CD14-positive monocyte (primary cell): Measurements from ENCODE around the gene CSAD. TPM values are rescaled to one million over a fixed set of nuclear protein-coding genes. Genes with fewer than 3 reads are reported as not detected.
A peak's percentile ranks its signal among the peaks of the same experiment; 100 is the strongest.
"Not testable (repeated sequence)": the region's sequence is repeated elsewhere in the genome, so short reads cannot be mapped to it uniquely, and the experiment has no call there.

Experiments used
- DNase-seq, 3 donors: peaks; one replicate each; pipeline ENCODE4 v3.0.0-alpha.2; 2011 to 2022
- H2AFZ ChIP-seq: 2 replicates; pipeline ENCODE4 v1.6.0; 2012; ENCODE audit warnings: mild to moderate bottlenecking, low read depth, low read length, inconsistent platforms; ENCODE audit not compliant: insufficient read depth, poor library complexity, severe bottlenecking
- H3K27ac ChIP-seq, 2 donors: 1 replicate in 1 of 2; 2 replicates in 1 of 2; pipeline ENCODE4 v1.5.1; 2012 to 2013; ENCODE audit warnings: low read length in 2 of 2, control low read depth in 1 of 2, inconsistent platforms in 1 of 2, low read depth in 1 of 2, mild to moderate bottlenecking in 1 of 2
- H3K27me3 ChIP-seq, 2 donors: one replicate each; pipeline versions ENCODE4 v1.6.0 to v1.6.1; 2011 to 2013; ENCODE audit warnings: low read length in 2 of 2; ENCODE audit not compliant: control insufficient read depth in 2 of 2, insufficient read depth in 2 of 2
- H3K36me3 ChIP-seq, 2 donors: replicated peaks in 1 of 2; 1 replicate in 1 of 2; 2 replicates in 1 of 2; pipeline versions ENCODE4 v1.5.1 to v1.6.1; 2012 to 2013; ENCODE audit warnings: low read length in 2 of 2, control low read depth in 1 of 2, inconsistent platforms in 1 of 2, mild to moderate bottlenecking in 1 of 2; ENCODE audit not compliant: insufficient read depth in 2 of 2, control insufficient read depth in 1 of 2
- H3K4me1 ChIP-seq, 2 donors: 1 replicate in 1 of 2; 2 replicates in 1 of 2; pipeline versions ENCODE4 v1.5.1 to v1.6.1; 2012 to 2013; ENCODE audit warnings: low read length in 2 of 2, control low read depth in 1 of 2, inconsistent platforms in 1 of 2, mild to moderate bottlenecking in 1 of 2, moderate library complexity in 1 of 2; ENCODE audit not compliant: insufficient read depth in 2 of 2, control insufficient read depth in 1 of 2
- H3K4me2 ChIP-seq: replicated peaks from 2 replicates; pipeline ENCODE3; 2012; ENCODE audit warnings: low read length, moderate library complexity, mild to moderate bottlenecking; ENCODE audit not compliant: poor library complexity, severe bottlenecking; ENCODE audit errors: extremely low read depth
- H3K4me3 ChIP-seq, 3 experiments: fragments of 200-600 bp in 1 of 3; sonication (generic) in 1 of 3; replicated peaks in 1 of 3; 1 replicate in 2 of 3; 2 replicates in 1 of 3; pipeline ENCODE4 v1.5.1; 2011 to 2013; ENCODE audit warnings: low read length in 3 of 3, mild to moderate bottlenecking in 3 of 3, control low read depth in 2 of 3, low read depth in 2 of 3, inconsistent platforms in 1 of 3, moderate library complexity in 1 of 3
- H3K79me2 ChIP-seq: 2 replicates; pipeline ENCODE4 v1.6.0; 2012; ENCODE audit warnings: mild to moderate bottlenecking, control low read depth, inconsistent platforms, low read length, moderate library complexity; ENCODE audit not compliant: insufficient read depth
- H3K9ac ChIP-seq: 2 replicates; pipeline ENCODE4 v1.6.0; 2017; ENCODE audit warnings: low read length, mild to moderate bottlenecking; ENCODE audit not compliant: insufficient read depth, poor library complexity, severe bottlenecking
- H3K9me3 ChIP-seq, 2 donors: replicated peaks in 1 of 2; 1 replicate in 1 of 2; 2 replicates in 1 of 2; pipeline versions ENCODE4 v1.5.1 to v1.6.1; 2012 to 2013; ENCODE audit warnings: low read length in 2 of 2, control low read depth in 1 of 2; ENCODE audit not compliant: control insufficient read depth in 1 of 2, insufficient read depth in 1 of 2
- H4K20me1 ChIP-seq: 2 replicates; pipeline ENCODE4 v1.6.0; 2012; ENCODE audit warnings: mild to moderate bottlenecking, low read length, control low read depth, moderate library complexity; ENCODE audit not compliant: insufficient read depth
- H3K27ac Mint-ChIP-seq, 7 donors: one replicate each; pipeline ENCODE4 v1.8.0; 2020; ENCODE audit warnings: mild to moderate bottlenecking in 7 of 7, mixed read lengths in 7 of 7, moderate library complexity in 6 of 7, inconsistent platforms in 2 of 7
- H3K27me3 Mint-ChIP-seq, 3 donors: one replicate each; pipeline ENCODE4 v1.8.0; 2021 to 2022; ENCODE audit warnings: low read depth in 3 of 3, mild to moderate bottlenecking in 3 of 3, mixed read lengths in 3 of 3, moderate library complexity in 3 of 3, inconsistent platforms in 1 of 3
- H3K36me3 Mint-ChIP-seq, 2 donors: one replicate each; pipeline ENCODE4 v1.8.0; 2020; ENCODE audit warnings: mixed read lengths in 2 of 2, inconsistent platforms in 1 of 2, mild to moderate bottlenecking in 1 of 2
- H3K4me1 Mint-ChIP-seq: one replicate; pipeline ENCODE4 v1.8.0; 2020; ENCODE audit warnings: mild to moderate bottlenecking, mixed read lengths
- H3K4me3 Mint-ChIP-seq, 2 donors: one replicate each; pipeline ENCODE4 v1.8.0; 2020; ENCODE audit warnings: mild to moderate bottlenecking in 2 of 2, mixed read lengths in 2 of 2, moderate library complexity in 1 of 2
- H3K9me3 Mint-ChIP-seq, 7 donors: one replicate each; pipeline ENCODE4 v1.8.0; 2020 to 2022; ENCODE audit warnings: mixed read lengths in 7 of 7, mild to moderate bottlenecking in 6 of 7, moderate library complexity in 6 of 7, inconsistent platforms in 2 of 7
- WGBS: methylation state at CpG from one replicate; pipeline ENCODE4 v1.1.5; 2013; ENCODE audit warnings: missing lambda C conversion rate; ENCODE audit not compliant: insufficient coverage; 5-methylcytosine and 5-hydroxymethylcytosine counted together
- intact Hi-C, 2 donors: fragments of 100-400 bp; cut with micrococcal nuclease; formaldehyde crosslinking; loops; one replicate each; pipeline versions ENCODE4 v1.15.0 to v1.15.1; 2023
- polyA plus RNA-seq, 3 donors: library from polyadenylated mRNA; depleted of rRNA in 1 of 3; unstranded in 2 of 3; stranded (reverse) in 1 of 3; fragments of 300-500 nt in 2 of 3; fragments of >200 nt in 1 of 3; fragmentation: Illumina TruSeq in 2 of 3; gene quantifications; 1 replicate in 2 of 3; 2 replicates in 1 of 3; pipeline ENCODE4 v1.2.3, GENCODE V29; 2012 to 2021
- small RNA-seq: library from RNA; depleted of rRNA; stranded (forward); fragments of <200 nt; gene quantifications from one replicate; pipeline ENCODE3, GENCODE V24; 2012; ENCODE audit warnings: low read depth; ENCODE audit not compliant: insufficient read length
- TF ChIP-seq, protein P1 (sequence below): fragments of 200-600 bp; IDR thresholded peaks from one replicate; pipeline ENCODE4 v1.8.0; 2022; ENCODE audit warnings: antibody characterized with exemption, mild to moderate bottlenecking

The CSAD gene
- polyA plus RNA-seq, 3 donors = 1.3 to 145 (median 1.4) TPM

- H3K4me2 ChIP-seq = no peak overlapping the region
- no peak overlapping the region for H3K27ac Mint-ChIP-seq
- no peak overlapping the region for H3K4me3 ChIP-seq
- no peak overlapping the region for H3K4me3 Mint-ChIP-seq
- no peaks in the 10 kb centered on the region for H4K20me1 ChIP-seq
- H3K9me3 Mint-ChIP-seq = peaks cover 0 to 2% (median 0%) of the 10 kb centered on the region in 7 donors
- H3K36me3 ChIP-seq = no peaks in the 10 kb centered on the region
- peaks cover 16% of the 10 kb centered on the region for H3K4me1 Mint-ChIP-seq
- intact Hi-C loops = no loop called here
- DNase-seq = no peak
- 100% methylated on average over 10 of the region's 12 CpGs for WGBS
- H3K27me3 Mint-ChIP-seq = no peaks in the 10 kb centered on the region
- peaks cover 7 to 8% of the 10 kb centered on the region in 2 donors for H3K4me1 ChIP-seq
- TF ChIP-seq, protein P1, sequence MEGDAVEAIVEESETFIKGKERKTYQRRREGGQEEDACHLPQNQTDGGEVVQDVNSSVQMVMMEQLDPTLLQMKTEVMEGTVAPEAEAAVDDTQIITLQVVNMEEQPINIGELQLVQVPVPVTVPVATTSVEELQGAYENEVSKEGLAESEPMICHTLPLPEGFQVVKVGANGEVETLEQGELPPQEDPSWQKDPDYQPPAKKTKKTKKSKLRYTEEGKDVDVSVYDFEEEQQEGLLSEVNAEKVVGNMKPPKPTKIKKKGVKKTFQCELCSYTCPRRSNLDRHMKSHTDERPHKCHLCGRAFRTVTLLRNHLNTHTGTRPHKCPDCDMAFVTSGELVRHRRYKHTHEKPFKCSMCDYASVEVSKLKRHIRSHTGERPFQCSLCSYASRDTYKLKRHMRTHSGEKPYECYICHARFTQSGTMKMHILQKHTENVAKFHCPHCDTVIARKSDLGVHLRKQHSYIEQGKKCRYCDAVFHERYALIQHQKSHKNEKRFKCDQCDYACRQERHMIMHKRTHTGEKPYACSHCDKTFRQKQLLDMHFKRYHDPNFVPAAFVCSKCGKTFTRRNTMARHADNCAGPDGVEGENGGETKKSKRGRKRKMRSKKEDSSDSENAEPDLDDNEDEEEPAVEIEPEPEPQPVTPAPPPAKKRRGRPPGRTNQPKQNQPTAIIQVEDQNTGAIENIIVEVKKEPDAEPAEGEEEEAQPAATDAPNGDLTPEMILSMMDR = no peak
- H3K27me3 ChIP-seq = no peaks in the 10 kb centered on the region
- H3K36me3 Mint-ChIP-seq = no peaks in the 10 kb centered on the region
- H3K9ac ChIP-seq = no peak overlapping the region
- H3K27ac ChIP-seq = no peak overlapping the region
- no peak overlapping the region for H2AFZ ChIP-seq
- no peaks in the 10 kb centered on the region for H3K79me2 ChIP-seq
- no peaks in the 10 kb centered on the region for H3K9me3 ChIP-seq
Observed at GRCh38 chr12:53113136-53113705, 67.5 kb downstream of the CSAD start.

GRCh38 chr12:53112431-53112830 lies 68.3 kb downstream of the CSAD start:
- H3K4me3 Mint-ChIP-seq, H4K20me1 ChIP-seq, H3K27me3 ChIP-seq, H3K9ac ChIP-seq, H3K27me3 Mint-ChIP-seq, H3K4me3 ChIP-seq, H3K9me3 ChIP-seq, H3K27ac ChIP-seq, DNase-seq, H2AFZ ChIP-seq, H3K79me2 ChIP-seq, H3K36me3 Mint-ChIP-seq, H3K4me1 ChIP-seq, H3K9me3 Mint-ChIP-seq, H3K4me2 ChIP-seq, H3K36me3 ChIP-seq, intact Hi-C loops: not testable (repeated sequence)
- Mint-ChIP-seq H3K4me1 (peaks cover 16% of the 10 kb centered on the region), H3K27ac (peak overlapping the region in 3 of 7 donors; percentile 5 to 54 (median 6))
- no CpG with 5 or more reads among the region's 7 CpGs for WGBS

Small RNA genes within 50 kb of the gene (small RNA-seq; reads per million reads assigned to genes)
- gene HIGD1AP1 (not detected), gene RNU6-333P (not detected)

Other genes with a start within 250 kb of the CSAD start
- gene KRT18, start 231.8 kb downstream of the CSAD start, polyA plus RNA-seq = under 1 TPM; 0.16 to 0.28 (median 0.25) TPM
- 100 to 1,000 TPM in 1 of 3 donors, 10 to 100 TPM in 2; 41.2 to 185 (median 58.6) TPM for gene EIF4B, start 174.5 kb downstream of the CSAD start, polyA plus RNA-seq
- gene TNS2, start 130.9 kb downstream of the CSAD start, polyA plus RNA-seq = under 1 TPM; 0.05 to 0.43 (median 0.36) TPM
- gene SPRYD3, start 101.5 kb downstream of the CSAD start, polyA plus RNA-seq = 10 to 100 TPM; 17.8 to 26.9 (median 21.8) TPM
- gene IGFBP6, start 83.3 kb downstream of the CSAD start, polyA plus RNA-seq = under 1 TPM in 1 of 3 donors, not detected in 2; 0.20 TPM
- gene SOAT2, start 77.4 kb downstream of the CSAD start, polyA plus RNA-seq = not detected
- gene ZNF740, start 203 bp downstream of the CSAD start, polyA plus RNA-seq = 10 to 100 TPM in 1 of 3 donors, 1 to 10 TPM in 1, under 1 TPM in 1; 0.74 to 15.4 (median 1.3) TPM
- gene ITGB7, start 26.3 kb upstream of the CSAD start, polyA plus RNA-seq = 10 to 100 TPM; 24.1 to 33.1 (median 28.4) TPM
- 10 to 100 TPM in 1 of 3 donors, 1 to 10 TPM in 2; 1.8 to 14.6 (median 2.3) TPM for gene RARG, start 51.3 kb upstream of the CSAD start, polyA plus RNA-seq
- under 1 TPM in 1 of 3 donors, not detected in 2; 0.79 TPM for gene ESPL1, start 87.4 kb upstream of the CSAD start, polyA plus RNA-seq
- 1,000 to 10,000 TPM; 1,474 to 2,196 (median 1,751) TPM for gene PFDN5, start 114.6 kb upstream of the CSAD start, polyA plus RNA-seq
- gene MYG1, start 118.8 kb upstream of the CSAD start, polyA plus RNA-seq = 10 to 100 TPM; 49.3 to 64.3 (median 55.7) TPM
- 10 to 100 TPM; 25.6 to 62.6 (median 27.2) TPM for gene AAAS, start 140.7 kb upstream of the CSAD start, polyA plus RNA-seq
- under 1 TPM in 1 of 3 donors, not detected in 2; 0.04 TPM for gene SP7, start 155.4 kb upstream of the CSAD start, polyA plus RNA-seq
- gene SP1, start 199.3 kb upstream of the CSAD start, polyA plus RNA-seq = 10 to 100 TPM; 15.1 to 80.7 (median 22.7) TPM
- not detected for gene AMHR2, start 242.9 kb upstream of the CSAD start, polyA plus RNA-seq